Hippocampal formation (tissue), 2 donors: ENCODE measurements around the gene CACNA1H.

Experiments used
- DNase-seq, 2 donors: peaks; one replicate each; lab custom pipeline; 2025; lab: John Stamatoyannopoulos, UW

CACNA1H gene

GRCh38 chr16:1211451-1212268, 58.8 kb downstream of the CACNA1H start:
- DNase-seq: no peak

GRCh38 chr16:1212616-1213194, 59.8 kb downstream of the CACNA1H start:
- no peak for DNase-seq

GRCh38 chr16:1213231-1213630, 60.3 kb downstream of the CACNA1H start:
- no peak for DNase-seq

- no peak for DNase-seq
Measured at GRCh38 chr16:1213796-1214372, 61.0 kb downstream of the CACNA1H start.

GRCh38 chr16:1214719-1215118, 61.8 kb downstream of the CACNA1H start:
- DNase-seq: no peak

- DNase-seq: no peak
Measured at GRCh38 chr16:1215574-1216295, 62.8 kb downstream of the CACNA1H start.

- no peak for DNase-seq
Measured at GRCh38 chr16:1216296-1216619, 63.4 kb downstream of the CACNA1H start.

- DNase-seq: no peak
Measured at GRCh38 chr16:1216681-1217400, 63.9 kb downstream of the CACNA1H start.

- no peak for DNase-seq
Measured at GRCh38 chr16:1217526-1217925, 64.6 kb downstream of the CACNA1H start.

GRCh38 chr16:1218061-1218929, 65.4 kb downstream of the CACNA1H start:
- DNase-seq: no peak

- no peak for DNase-seq
Measured at GRCh38 chr16:1218930-1219611, 66.2 kb downstream of the CACNA1H start.

- DNase-seq: no peak
Measured at GRCh38 chr16:1220098-1220728, 67.3 kb downstream of the CACNA1H start.

GRCh38 chr16:1220841-1221627, 68.1 kb downstream of the CACNA1H start:
- DNase-seq: no peak

- no peak for DNase-seq
Measured at GRCh38 chr16:1221628-1222552, 69.0 kb downstream of the CACNA1H start.

GRCh38 chr16:1222553-1223354, 69.8 kb downstream of the CACNA1H start:
- DNase-seq: no peak

GRCh38 chr16:1223355-1224214, 70.7 kb downstream of the CACNA1H start:
- DNase-seq: no peak
